Epithelial cell of esophagus (primary cell): Measurements from ENCODE around the gene ASXL1.

Experiments
- DNase-seq: peaks from one replicate; pipeline ENCODE4 v3.0.0; 2010; ENCODE audit warnings: low read depth
- H3K4me3 ChIP-seq: 2 replicates; pipeline ENCODE4 v1.5.1; 2011; ENCODE audit warnings: mild to moderate bottlenecking, low read length, control low read depth
- CTCF ChIP-seq: IDR thresholded peaks from 2 replicates; pipeline ENCODE4 v1.5.1; 2011; ENCODE audit warnings: low read depth, mild to moderate bottlenecking, low read length, control low read depth, inconsistent platforms; ENCODE audit not compliant: insufficient read depth; ENCODE audit errors: missing control alignments

ASXL1 gene

DNA sequence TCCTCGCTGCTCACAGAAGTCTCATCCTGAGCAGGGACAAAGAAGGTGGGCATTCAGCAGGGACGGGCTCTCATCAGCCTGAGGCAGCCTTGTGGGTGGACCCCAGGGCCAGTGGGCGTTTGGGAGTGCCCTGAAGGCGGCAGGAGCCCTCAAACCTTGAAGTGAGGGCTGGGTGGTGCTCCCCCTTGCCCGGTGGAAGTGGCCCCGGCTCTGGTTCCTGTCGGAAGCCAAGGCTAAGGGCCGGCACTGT lies 116.5 kb downstream of the ASXL1 start:
- H3K4me3 ChIP-seq = no peak overlapping the region
- DNase-seq = no peak
- no peak for TF ChIP-seq CTCF

DNA sequence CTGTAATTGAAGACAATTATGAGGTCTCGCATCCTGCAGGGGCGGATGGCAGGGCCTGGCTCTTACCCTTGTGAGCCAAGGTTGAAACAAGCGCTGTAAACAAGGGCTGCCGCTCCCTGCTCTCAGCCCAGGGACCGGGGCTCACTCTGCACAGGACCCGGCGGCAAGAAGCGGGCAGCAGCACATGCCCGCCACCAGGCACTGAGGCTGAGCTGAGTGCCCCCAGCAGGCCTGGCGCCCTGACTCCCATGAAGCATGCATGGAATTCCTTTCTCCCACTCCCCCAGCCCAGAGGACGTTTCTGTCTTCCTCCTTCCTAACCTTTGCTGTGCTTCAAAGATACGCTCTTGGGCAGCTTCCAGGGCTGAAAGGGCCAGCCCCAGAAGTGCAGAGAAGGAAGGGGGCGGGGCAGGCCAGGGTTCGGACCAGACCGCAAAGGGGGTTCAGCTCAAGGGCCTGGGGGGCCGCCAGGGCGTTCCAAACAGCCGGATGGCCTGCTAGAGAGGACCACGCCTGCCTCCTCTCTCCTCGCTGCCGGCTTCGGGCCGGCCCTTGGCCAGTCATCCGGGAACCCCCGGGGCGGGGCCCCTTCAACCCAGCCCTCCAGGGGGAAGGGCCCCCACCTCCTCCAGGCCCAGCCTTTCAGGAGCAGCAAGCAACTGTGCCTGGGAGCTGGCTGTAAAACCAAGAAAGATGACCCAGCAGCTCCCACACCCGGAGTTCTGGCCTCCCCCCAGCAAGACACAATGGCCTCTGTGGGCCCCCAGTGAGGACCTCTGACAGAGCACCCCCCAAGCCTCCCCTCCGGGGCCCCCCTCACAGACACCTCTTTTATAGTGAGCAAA lies 117.1 kb downstream of the ASXL1 start:
- no peak for TF ChIP-seq CTCF
- DNase-seq = peak; percentile 75
- H3K4me3 ChIP-seq = no peak overlapping the region

GRCh38 chr20:32476684-32477593 lies 118.8 kb downstream of the ASXL1 start:
- TF ChIP-seq CTCF = no peak
- DNase-seq = no peak
- no peak overlapping the region for H3K4me3 ChIP-seq

DNA sequence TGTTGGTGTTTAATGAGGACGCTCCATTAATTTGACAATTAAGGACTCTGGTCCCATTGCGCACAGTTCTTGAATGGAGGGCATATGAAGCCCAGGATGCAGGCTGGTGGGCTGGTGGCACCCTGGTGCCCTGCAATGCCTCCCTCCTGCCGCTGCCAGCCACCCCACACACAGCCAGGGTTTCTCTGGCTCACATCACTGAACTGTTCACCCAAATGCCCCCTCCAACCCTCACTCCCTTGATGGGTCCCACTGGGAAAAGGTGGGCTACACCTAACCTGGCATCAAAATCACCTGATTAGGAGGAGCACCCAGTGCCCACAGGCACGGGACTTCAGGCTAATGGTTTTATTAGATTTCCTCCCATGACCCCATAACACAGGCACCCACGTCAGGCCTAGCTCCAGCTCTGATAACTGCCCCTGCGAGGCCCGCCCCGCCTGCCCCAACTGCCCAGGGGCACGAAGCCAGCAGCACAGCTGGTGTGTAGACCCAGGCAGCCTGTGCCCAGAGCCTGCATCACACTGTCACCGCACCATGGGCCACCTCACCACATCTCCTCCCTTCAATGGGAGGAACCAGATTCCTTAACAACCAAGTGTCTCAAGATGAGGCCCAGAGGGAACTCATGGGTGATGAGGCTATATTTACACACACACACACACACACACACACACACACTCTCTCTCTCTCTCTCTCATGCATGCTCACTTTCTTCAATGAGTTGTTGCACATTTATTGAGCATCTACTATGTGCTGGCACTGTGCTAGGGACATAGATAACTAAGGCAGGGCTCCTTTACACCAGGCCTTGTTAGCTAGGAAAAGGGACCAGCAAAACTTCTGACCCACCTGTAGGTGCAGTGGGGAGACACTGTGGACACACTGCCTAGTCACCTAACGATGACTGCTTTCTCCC lies 119.7 kb downstream of the ASXL1 start:
- H3K4me3 ChIP-seq = no peak overlapping the region
- no peak for DNase-seq
- no peak for TF ChIP-seq CTCF

DNA sequence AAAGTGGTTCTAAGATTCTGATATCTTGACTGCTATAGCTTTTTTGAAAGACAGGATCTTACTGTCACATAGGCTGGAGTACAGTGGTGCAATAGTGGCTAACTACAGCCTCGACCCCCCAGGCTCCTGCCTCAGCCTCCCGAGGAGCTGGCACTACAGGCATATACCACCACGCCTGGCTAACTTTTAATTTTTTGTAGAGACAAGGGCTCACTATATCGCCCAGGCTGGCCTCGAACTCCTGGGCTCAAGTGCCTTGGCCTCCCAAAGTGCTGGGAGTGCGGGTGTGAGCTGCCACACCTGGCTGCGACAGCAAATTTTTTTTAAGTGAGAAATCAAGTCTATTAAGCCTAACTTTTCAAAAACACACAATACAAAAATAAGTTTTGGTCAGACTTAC lies 120.4 kb downstream of the ASXL1 start:
- no peak overlapping the region for H3K4me3 ChIP-seq
- no peak for TF ChIP-seq CTCF
- DNase-seq = no peak

DNA sequence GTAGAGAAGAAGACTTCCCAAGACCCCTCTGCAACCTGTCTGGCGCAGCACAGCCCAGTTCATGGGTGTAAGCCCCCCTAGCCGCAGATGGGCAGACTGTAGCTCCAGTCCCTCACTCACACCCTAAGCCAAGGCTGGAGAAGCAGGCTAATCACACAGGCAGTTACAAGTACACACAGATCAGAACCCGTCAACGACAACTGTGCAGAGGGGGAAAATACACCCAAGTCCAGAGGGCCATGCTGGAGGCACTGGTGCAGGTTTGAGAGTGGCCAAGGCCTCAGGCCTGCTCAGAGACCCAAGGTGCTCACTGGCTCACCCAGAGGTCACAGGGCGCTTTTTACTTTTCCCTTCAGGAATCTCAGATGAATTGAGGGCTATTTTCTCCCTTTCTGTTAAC lies 120.9 kb downstream of the ASXL1 start:
- no peak for DNase-seq

More for the DNA sequence above, 120.9 kb downstream of the ASXL1 start:
- no peak for TF ChIP-seq CTCF
- no peak overlapping the region for H3K4me3 ChIP-seq
